ENCODE results near the gene TMEM132D.
"Not testable (repeated sequence)": the region's sequence is repeated elsewhere in the genome, so short reads cannot be mapped to it uniquely, and the experiment has no call there.

TMEM132D gene

DNA sequence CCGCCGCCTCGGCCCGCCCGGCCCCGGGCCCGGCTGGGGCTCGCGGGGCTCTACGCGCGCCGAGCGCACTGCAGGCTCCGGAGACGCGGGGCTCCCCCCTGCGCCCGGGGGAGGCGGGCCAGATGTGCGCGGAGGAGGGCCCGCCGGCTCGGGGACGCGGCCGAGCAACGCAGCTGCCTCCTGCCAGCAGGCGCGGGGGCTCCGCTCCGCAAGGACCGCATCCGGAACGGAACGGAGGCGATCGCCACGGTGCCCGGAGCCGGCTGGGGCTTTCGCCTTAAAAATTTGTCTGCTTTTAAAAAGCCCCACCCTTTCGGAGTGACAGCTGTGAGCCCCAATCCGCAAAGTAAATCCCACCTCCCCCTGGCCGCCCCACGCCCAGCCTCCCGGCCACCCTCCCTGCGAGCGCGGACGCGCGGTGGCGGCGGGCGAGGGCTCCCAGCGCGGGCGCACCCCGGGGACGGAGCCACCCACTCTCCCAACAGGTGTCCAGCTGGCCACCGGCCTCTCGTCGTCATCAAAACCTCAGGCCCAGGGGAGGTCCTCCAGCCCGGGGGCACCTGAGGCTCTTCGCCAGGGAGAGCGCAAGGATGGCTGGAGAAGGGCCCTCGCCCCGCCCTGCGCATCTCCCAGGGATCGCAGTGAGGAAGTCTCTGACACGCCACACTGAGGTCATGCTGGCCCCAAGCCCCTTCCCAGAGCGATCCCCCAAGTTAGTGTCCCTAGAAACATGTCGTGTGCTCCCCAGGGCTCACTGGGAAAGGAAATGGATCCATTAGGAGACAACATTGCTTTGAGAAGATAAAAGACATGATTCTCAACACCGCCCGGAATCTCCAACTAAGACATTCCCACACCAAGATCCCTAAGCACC is at the start of gene TMEM132D:
Gene TMEM132D (minus strand): TSS at position 70 of the 874 bp plus-strand sequence.
- no peak for DNase-seq (ENCODE audit: low read depth)

DNA sequence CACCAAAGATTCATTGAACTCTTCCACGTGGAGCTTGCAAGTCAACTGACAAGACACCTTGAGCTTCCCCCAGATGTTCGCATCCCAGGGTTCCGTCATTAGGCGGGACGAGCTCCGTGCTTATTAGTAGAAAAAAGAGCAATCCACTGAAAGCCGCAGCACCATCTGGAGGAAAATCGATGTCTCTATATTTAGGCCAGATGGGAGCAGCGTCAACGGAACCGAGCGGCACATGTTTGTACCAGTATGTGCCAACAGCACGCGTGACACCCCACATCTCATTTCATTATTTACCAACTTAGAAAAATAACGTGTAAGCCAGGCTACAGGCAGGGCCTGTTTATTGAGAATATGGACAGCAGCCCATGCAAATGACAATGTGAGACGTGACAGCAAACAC is 45.8 kb upstream of the TMEM132D start:
- DNase-seq (ENCODE audit: low read depth), result no peak

DNA sequence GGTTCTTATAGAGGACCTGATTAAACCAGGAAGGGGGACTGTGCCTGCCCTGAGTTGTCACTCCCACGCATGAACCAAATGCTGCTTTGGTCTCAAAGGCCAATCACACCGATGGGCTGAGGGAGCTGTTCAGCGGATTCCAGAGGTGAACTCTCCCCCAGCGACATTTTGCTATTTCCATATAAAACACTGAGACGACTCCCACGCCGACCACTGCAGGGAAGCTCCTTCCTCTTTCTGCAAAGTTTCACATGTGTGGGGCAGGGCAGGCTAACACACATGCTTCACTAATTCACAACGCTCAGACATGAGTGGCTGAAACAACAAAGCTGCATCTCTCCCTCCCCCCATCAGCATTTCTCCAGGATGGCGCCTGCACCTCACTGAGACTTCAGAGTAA is 37.8 kb upstream of the TMEM132D start:
- DNase-seq (ENCODE audit: low read depth), result no peak

GRCh38 chr12:129938089-129938488 is 34.3 kb upstream of the TMEM132D start:
- DNase-seq (ENCODE audit: low read depth), result no peak

GRCh38 chr12:129937426-129937825 is 33.6 kb upstream of the TMEM132D start:
- no peak for DNase-seq (ENCODE audit: low read depth)

GRCh38 chr12:129928643-129929042 is 24.8 kb upstream of the TMEM132D start:
- DNase-seq (ENCODE audit: low read depth), result no peak

DNA sequence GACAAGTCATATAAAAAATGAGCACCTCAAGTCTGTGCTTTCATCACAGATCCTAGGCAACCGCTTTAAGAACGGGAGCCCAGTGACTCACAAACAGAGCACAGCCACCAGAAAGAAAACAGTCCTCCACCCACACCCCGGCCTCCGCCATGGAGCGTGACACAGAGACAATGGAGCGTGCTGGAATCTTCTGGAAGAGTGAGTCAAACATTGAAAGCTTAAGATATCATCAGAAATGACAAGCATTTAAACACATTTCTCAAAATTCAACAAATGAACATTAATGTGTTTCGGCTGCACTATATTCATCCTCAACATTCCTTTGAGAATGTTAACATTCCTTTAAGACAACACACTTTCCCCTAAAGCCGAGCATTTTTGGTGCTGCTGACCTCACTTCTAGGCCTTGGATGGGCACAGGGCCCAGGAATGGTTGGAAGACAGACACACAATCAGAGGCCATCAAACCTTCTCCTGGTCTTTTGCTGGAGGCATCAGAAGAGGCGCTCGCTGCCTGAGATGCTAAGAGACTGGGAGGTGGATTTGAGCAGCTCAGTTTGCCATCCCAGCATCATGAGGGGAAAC is 23.6 kb upstream of the TMEM132D start:
- DNase-seq (ENCODE audit: low read depth), result no peak

- DNase-seq (ENCODE audit: low read depth), result no peak
These were observed 7.7 kb upstream of the TMEM132D start for GRCh38 chr12:129911428-129912049.

- DNase-seq (ENCODE audit: low read depth), result no peak
These were observed 5.5 kb upstream of the TMEM132D start for GRCh38 chr12:129909051-129910020.

GRCh38 chr12:129903092-129903945 is 506 bp downstream of the TMEM132D start:
- DNase-seq (ENCODE audit: low read depth), result no peak

GRCh38 chr12:129902371-129903091 is 1.3 kb downstream of the TMEM132D start:
- no peak for DNase-seq (ENCODE audit: low read depth)

- no peak for DNase-seq (ENCODE audit: low read depth)
These were observed 2.6 kb downstream of the TMEM132D start for GRCh38 chr12:129901254-129901653.

DNA sequence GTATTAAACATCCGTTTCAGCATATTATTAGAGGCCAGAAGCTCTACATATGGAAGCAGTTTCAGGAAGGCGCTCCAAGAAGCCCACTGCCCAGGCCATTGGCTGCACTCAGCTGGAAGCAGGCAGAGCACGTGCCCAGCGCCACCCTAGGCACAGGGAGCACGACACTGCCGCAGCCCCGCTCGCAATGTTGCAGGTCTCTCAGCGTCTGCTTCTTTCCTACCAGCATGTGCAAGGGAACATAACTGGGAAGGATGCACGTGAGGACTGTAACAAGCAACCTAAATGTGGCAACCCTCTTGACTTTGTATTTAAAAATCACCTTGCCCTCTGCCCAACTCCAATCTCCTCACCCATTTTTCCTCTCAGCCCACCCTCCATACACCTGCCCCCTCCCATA is 3.5 kb downstream of the TMEM132D start:
- no peak for DNase-seq (ENCODE audit: low read depth)

DNA sequence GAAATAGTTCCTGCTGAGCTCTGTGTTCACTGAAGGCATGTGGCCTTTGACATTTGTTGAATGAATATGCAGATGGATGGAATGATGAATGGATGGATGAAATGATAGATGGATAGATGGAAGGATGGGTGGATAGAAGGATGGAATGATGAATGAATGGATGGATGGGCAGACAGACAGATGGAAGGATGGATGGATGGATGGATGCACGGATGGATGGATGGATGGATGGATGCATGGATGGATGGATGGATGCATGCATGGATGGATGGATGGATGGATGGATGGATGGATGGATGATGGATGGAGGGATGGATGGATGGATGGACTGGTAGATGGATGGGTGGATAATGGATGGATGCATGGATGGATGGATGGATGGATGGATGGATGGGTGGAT is 4.8 kb downstream of the TMEM132D start:
- DNase-seq (ENCODE audit: low read depth), result not testable (repeated sequence)

DNA sequence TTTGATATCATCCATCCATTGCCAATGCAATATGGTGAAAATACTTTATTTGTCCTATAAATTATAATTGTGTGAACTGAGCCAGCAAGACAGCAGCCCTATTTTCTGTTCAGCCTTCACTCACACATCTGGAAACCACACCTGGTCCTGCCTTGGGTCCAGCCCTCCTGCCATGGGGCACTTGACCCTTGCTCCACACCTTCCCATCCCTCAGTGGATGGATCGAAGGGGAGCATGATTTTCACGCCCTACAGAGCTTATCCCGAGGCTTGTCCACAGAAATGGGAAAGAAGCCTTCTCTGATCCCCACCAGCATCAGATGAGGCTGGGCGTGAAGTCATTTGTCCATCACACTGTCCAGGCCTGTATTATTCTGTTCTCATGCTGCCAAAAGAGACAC is 10.1 kb downstream of the TMEM132D start:
- no peak for DNase-seq (ENCODE audit: low read depth)

DNA sequence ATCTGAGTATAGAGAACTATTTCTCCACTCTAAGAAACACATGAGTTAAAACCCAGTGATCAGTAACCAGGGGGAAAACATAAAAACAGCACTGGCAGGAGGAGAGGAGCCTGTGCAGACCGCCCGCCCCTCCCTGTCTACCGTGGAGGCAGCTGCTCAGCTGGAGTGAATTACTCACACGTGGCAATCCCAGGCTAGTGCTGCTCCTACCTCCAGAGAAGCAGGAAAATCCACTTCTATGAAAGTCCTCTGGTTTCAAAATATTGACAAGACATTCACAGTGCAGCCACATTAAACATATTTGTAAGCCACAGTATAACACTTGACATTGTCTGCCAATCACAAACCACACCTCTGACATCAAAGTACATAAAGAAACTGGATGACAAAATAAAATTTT is 16.7 kb downstream of the TMEM132D start:
- DNase-seq (ENCODE audit: low read depth), result no peak

- DNase-seq (ENCODE audit: low read depth), result no peak
These were observed 17.3 kb downstream of the TMEM132D start for GRCh38 chr12:129886541-129886940.

GRCh38 chr12:129885287-129885686 is 18.5 kb downstream of the TMEM132D start:
- DNase-seq (ENCODE audit: low read depth), result no peak

GRCh38 chr12:129877411-129877810 is 26.4 kb downstream of the TMEM132D start:
- DNase-seq (ENCODE audit: low read depth), result no peak

DNA sequence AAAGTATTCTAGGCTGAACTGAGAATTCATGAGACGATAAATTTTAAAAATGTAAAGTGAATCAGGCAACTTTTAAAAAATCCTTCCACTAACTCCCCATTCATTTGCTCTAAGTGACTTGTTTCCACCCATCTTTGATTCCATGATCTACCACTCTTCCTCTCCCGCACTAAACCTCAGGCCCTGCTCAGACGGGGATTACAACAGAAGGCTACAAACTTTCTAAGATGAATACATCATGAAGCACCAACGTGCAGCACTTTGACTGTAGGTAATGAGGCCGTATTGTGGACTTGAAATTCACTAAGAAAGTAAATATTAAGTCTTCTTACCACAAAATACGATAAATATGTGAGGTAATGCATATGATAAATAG is 30.0 kb downstream of the TMEM132D start:
- no peak for DNase-seq (ENCODE audit: low read depth)
